ENCODE data around the gene CMIP.

GRCh38 chr16:81554979-81555378, 110.4 kb downstream of the CMIP start:
- TF ChIP-seq CTCF (IDR thresholded peaks at IDR 0.05; ENCODE audit: borderline replicate concordance, extremely low read depth, low read length, poor library complexity, severe bottlenecking): no peak
- no peak for TF ChIP-seq EZH2 (IDR thresholded peaks at IDR 0.05; ENCODE audit: borderline replicate concordance, low read depth, low read length, severe bottlenecking)
